CD4-positive, alpha-beta T cell treated with Interleukin-6 for 4 hours (primary cell): ENCODE data around the gene GALNT17.

Source experiments
- DNase-seq: peaks from one replicate; pipeline ENCODE4 v3.0.0-alpha.2; 2020; ENCODE audit warnings: mixed read lengths

The GALNT17 gene

DNA sequence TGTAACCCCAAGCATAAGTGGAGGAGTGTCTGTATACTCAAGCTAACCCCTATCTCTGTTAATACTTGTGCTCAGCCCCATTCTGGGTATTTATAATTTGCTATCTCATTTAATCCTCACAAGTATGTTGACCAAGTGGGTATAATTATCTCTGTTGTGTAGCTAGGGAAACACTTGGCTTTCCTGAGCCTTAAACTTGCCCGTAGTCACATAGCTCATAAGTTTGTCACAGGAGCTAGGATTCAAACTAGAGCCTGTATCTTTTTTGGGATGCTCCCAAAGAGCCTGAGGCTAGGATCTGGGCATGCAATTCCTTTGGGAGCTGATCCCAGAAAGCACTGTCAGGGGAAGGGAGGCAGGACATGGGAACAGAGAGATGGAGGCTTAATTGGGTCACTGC lies 377.4 kb downstream of the GALNT17 start:
- no peak for DNase-seq

DNA sequence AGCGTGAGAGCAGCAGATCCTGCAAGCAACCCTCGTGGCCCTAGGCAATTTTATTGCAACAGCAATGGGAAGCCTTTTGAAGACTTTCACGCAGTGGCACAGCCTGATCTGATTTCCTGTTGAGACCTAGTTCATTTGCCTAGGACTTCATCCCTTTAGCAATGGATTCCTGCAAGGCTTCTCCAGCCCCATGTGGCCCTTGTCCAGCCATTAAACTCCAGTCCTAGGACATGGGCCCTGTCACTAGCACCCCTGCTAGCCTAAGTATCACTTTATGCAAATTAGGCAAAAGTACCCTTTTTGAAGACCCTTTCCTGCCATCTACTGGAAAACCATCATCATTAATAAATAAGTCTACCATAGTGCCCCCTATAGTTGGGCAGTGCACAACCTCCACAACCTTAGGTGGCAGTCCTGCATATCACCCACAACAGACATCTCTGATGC lies 379.4 kb downstream of the GALNT17 start:
- DNase-seq: no peak

DNA sequence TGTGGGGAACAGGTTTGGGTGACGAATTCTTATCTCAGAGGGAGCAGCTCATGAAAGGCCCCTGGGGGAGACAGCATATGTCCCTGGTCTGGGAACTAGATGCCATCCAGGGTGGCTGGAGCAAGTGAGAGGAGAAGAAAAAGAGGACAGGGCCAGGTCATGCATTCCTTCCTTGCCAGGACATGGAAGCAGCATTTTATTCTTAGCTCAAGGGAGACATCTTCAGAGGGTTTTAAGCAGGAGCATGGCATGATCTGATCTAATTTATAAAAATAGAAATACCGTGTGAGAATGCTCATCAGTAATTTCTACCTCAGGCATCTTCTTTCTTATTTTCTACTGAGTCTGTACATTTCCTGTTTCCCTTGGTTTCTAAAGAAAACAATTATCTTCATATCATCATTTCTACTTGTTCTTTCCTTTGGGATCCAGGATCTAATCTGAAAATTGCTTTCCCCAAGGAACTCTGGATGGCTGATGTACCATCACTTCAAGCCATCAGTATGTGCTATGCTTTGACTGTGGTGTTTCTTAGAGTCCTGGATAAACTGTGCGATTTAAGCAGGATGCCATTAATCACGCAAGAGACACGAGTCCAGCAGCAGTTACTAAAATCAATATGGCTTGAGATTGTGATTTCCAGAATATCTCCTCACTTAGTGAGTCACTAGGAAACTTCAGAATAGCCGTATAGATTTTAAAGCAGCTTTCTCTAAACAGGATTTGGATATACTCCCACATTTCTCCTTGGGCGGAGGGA lies 386.2 kb downstream of the GALNT17 start:
- DNase-seq: no peak

DNA sequence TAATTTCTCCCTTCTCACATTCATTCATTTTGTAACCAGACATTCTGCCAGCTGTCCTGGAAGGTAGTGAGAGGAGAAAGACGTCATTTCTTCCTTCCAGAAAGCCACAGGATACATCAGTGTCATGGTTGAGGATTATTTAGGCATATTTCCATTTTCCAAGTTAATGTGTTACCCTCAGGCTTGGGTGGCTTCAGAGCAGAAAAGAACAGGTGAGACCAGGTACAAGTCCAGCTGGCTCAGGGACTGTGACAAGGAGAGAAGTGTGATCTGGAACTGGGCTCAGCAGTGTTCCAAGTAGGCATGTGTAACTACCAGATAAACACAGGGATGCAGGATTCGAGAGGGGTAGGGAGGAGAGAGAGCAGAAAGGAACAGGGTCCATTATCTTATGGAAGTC lies 386.9 kb downstream of the GALNT17 start:
- no peak for DNase-seq

DNA sequence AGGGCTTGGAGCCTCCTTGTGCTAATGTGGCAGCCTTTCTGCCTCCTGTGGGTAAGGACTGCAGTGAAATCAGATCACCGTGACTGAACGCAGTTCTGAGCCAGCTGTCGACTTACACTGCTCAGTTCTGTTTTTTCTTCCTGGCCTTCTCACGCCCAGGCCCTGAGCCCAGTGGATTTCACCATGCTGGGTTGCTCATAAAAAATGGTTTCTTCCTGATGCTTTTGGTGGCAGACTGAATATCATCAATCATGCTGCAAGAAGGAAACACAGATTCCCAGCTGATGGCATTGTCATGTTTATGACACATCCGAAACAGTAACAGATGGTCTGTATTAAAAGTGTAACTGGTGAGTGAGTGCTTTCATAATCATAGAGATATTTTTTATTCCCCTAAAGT lies 389.6 kb downstream of the GALNT17 start:
- DNase-seq: no peak

DNA sequence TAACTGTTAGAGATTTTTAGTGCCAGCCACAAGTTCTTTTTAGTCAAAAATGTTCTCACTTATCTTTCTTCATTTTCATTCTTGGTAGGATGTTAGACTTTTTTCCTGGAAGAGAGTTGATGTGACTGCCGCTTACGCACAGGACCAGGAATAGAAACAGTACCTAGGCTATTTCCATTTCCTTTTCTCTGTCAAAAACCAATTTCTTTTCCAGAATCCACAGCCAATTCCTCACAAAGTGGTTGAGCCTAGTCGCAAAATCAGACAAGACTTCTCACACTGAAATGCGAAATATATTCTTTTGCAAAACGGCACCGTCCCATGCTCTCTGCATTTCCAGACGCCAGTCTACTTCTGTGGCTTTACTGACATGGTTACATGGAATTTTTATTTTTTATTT lies 394.2 kb downstream of the GALNT17 start:
- DNase-seq: no peak

DNA sequence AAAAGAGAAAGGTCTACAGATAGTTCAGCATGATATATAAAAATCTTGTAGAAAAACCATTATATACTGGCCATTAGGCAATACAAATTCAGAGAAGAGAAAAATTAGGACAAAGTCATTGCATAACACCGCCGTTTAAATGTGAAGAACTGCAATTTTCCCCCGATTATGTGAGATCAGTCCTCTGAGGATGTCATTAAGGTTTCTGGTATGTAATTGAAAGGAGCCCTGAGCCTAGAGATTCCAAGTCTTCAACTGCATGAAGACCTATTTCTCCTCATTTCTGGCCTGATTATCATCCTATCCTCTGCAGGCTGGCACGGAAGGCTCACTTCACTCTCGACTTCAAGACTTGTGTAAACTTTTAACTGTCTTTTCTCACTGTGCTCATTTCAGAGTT lies 395.3 kb downstream of the GALNT17 start:
- no peak for DNase-seq

DNA sequence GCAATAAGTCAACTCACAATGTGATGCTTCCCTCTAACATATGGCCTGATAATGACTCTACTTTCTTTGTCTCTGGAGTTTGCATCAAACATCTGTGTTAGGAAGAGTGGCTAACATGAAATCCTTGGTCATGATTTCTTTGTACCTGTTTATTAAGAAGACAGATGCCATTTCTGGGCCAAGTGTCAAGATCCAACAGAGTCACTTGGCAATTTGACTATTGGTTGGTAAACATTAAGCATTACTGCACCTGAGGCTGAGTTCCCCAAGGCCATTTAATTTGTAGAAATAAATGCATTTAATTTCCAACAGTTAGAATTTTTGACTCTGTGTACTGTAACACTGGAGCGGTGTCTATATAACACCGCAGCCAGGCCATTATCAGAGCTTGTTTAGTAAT lies 403.7 kb downstream of the GALNT17 start:
- no peak for DNase-seq

DNA sequence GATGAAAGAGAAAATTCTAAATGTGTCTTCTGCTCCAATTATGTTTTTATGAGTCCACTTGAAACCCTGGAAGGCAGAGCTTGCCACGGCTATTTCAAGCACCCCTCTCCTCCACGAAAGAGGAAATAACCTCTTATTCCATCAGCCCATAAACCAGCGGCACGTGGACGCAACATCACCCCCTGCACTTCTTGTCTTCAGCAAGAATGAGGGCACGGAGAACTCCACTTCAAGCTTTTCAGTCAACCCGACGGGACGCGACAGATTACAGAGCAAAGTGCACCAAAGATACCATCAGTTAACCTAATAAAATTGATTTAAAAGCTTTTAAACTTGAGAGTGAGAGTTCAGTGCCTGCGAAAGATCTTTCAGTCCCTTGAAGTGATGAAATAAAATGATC lies 406.3 kb downstream of the GALNT17 start:
- no peak for DNase-seq

DNA sequence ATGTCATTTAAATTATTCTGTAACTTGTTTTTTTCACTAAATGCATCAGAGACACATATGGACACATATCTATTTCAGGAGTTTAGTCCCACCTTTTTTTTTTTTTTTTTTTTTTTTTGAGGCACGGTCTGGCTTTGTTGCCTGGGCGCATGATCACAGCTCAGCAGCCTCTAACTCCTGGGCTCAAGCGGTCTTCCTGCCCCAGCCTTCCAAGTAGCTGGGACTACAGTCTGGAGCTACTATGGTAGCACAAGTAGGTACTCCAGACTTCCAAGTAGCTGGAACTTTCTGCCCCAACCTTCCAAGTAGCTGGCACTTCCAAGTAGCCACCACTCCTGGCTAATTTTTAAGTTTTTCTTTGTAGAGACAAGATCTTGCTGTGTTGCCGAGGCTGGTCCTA lies 407.7 kb downstream of the GALNT17 start:
- no peak for DNase-seq

DNA sequence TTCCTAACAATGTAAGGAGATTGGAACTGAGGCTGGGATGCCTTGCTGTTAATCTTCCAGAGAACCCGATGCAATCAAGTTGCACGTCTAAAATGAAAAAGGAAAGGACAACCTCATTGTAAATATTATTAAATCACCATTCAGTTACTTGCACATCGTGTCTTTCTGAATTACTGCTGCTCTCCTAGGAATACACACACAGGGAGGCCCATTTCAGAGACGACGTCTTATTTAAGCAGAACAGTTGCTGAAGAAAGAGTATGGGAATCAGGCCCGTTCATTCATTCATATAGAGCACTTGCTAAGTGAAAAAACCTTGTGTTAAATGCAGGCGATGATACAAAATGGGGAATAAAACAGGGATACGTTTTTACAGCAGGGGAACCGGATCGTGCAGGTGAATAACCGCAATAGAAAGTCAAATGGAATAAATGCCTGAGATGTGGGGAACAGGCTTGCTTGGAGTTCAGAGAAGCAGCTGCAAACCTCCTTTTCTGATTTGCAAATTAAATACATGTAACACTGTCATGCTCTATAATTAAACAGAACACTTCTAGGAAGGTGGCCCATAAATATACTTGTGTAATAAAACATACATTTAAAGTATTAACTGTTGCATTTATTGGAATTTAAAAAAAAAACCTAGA lies 409.9 kb downstream of the GALNT17 start:
- DNase-seq: no peak

DNA sequence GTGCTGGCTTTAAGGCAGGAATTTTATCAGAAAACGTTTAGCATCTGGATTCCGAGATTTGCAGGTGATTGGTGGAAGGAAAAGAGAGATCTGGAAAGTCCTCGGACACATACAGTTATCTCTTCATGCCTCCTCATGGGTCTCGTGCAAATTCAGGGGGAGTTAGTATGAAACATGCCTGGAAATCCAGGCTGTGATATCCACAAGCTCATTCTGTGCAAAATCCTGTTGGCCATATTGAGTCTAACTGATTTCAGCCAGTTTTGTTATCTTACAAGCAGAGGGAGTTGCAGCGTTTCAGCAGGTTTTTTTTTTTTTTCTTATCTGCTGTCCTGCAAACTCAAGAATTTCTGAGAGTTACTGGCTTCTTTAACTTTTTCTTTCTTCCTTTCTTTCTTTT lies 411.5 kb downstream of the GALNT17 start:
- DNase-seq: no peak

DNA sequence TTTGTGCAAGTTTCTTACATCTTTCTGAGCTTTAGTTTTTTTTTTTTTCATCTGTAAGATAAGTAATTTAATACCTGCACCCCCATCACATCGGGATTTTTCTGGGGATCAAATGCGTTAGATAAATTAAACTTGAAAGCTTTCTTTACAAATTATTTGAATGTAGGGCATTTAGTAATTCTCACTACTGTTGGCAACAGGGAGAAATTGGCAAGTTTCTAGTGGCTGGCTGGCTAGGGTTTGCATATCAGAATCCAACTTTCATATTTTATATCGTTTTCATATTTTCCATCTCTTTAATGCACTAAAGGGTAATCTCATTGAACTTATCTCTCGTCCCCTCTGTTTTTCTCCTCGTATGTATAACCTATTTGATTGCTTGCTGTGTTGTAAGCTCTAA lies 412.9 kb downstream of the GALNT17 start:
- no peak for DNase-seq

DNA sequence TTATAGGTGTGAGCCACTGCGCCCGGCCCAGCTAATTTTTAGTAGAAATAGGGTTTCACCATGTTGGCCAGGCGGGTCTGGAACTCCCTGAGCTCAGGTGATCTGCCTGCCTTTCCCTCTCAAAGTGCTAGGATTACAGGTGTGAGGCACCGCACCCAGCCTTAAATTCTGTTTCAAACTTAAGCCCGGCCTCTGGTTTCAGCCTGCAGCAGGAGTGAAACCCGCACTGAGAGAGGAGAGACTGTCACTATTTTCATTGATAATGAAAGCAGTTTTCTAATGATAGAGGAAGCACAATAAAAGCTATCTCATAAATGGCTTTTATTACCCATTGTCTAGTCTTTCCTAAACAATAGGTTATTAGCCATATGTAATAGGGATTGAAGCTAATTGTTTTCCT lies 415.5 kb downstream of the GALNT17 start:
- DNase-seq: no peak

DNA sequence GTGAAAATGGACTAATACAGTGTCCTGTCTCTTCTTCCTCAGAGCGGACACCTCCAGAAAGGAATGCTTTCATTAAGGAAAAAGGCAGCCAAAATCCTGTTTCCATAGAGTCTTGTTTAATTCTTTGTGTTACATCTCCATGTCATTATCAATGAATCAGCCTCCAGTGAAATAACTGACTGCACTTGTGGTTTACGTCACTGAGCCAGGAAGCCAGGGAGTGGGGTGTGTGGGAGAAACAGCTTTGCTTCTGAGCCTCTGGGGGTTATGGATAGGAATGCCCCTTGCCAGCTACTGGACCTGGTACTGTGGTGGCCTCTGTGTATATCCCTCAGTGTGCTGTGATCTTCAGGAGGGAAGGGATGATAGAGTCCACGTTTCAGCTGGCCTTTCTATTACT lies 416.8 kb downstream of the GALNT17 start:
- DNase-seq: no peak

DNA sequence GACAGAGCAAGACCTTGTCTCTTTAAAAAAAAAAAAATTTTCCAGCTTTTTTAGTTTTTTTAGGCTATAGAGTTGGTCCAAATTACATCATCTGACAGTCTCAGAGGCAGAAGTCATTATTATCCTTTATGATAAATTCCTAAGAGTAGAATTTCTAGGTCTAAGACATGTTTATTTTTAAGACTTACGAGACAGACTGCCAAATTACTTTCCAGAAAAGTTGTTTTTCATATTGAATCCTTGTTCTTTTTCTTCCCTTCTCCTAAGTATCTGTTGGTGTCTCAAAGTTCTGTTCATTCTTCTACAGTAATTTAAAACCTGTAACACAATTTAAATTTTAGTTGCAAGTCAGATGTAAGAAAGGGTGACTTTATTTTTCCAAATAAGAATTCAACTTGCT lies 421.4 kb downstream of the GALNT17 start:
- no peak for DNase-seq

DNA sequence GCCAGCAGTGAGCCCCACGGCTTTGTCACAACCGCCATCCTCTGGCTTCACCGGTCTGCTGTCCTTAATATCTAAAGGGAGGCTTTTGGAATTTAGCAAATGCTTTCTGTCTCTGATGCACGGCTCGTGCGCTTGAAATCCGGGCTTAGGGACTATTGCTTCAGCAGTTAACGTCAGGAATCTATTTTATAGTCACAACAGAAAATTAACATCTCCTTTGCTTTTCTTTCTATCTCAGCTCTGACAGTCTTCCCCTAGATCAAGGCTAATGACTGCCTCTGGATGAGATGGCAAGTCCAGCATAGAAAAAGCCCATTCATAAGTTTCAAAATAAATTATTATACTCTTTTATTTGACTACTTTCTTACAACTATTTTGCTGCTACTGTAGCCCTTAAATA lies 423.8 kb downstream of the GALNT17 start:
- DNase-seq: no peak

DNA sequence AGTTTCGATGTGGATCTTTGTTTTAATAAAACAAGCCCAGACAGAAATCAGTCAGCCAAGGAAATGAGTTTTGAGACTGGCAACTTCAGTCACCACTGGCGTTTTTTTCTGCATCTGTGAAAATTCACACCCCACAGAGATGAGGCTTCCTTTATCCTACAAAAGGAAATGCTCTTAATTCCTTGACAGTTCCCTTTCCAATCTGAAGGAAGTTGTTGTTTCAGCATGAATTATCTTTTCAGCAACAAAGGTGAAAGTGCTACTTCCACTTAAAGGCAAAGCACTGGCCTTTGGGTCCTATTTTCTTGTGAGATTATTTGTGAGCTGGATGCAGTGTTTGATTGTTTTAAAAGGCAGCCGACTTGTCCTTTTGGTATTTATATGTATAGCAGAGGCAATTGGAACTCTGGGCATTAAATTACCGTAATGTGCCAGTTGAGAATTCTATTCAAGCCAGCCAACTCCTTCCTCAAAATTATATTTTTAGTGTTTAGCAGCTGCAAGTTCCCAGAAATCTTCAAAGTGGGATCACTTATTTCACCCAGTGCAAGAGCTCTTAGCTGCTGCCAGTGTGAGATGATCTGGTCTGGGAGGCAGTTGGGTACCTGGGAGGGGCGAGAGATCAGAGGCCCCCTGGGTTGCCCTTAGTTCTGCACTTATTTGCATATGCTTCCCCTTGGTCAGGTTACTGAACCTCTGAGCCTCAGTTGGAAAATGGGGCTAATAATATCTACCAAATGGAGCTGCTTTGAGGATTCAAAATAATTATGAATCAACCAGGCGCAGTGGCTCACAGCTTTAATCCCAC lies 427.1 kb downstream of the GALNT17 start:
- DNase-seq: no peak

DNA sequence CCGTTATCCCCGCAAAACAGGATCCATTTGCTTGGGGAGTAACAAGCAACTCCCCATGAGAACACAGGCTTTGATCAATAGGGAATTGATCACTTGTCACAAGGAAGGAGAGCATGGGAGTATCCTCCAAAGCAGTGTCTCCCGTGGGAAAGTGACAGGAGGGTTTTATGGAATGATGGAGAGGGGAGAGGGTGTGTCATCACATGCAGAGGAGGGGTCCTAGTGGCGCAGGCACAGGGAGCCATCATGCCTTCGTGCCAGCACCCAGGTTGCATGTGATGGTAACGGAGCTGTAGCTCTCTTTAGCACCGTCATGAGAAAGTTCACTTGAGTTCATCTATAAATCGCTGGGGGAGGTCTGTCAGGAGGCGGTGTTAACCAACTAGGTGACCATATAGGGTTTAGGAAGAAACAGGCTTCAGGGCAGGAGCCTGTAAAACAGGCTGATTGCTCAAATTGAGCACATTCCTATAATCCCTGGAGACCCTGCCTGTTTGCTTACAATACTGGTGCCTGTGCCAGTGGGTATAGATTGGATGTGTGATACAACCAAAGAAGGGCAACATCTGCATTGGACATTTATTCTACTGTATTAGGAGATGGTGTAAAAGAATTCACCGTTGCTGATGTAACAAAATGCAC lies 428.5 kb downstream of the GALNT17 start:
- DNase-seq: no peak

DNA sequence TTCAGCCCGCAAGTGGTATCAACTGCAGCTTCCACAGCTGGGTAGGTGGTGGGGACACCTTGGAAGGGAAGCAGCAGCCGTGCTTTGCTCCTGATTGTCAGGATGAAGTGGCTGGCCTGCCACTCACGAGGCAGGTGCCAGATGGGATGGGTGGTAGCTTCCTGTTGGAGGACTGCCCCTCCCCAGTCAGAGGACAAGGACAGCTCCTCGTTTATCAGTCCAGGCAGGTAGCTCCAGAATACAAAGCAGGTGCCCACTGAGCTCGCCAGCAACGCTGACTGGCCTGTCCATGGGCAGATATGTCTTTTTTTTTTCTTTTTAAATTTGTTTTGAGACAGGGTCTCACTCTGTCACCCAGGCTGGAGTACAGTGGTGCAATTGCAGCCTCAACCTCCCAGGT lies 431.3 kb downstream of the GALNT17 start:
- DNase-seq: no peak

DNA sequence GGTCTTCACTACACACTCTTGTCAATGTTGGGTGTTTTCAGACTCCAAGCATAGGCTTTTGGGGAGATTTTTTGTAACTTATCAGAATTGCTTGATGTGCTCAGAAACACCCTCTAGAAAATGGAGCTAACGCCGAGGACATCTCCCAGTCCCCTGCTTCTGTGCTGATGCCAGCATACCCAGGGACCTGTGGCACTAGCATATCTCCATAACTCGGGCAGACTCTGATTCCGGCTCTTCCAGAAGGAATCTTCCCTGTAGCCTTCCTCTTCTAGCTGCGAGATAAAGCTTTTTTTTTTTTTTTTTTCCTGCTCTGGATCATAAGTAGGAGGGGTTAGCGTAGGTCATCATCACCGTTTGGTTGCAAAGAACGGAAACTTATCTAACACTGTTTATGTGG lies 434.4 kb downstream of the GALNT17 start:
- DNase-seq: no peak

DNA sequence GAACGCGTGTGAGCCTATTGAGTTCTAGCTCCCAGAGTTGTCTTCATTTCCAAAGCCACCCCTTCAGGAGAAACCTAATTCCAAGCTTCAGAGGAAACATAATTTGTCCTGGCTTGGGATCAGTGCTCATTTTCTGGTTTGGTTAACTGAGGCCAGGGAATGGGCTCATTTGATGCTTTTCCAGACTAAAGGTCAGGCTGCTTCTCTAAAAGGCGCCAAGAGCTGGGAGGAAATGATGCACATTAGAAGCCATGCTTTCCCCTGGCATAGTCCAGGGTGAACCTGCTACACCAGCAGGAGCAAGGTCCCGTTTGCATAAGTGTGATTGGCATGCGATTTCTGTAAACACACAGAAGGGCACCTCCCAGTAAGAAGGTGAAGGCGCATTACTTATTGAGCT lies 435.0 kb downstream of the GALNT17 start:
- no peak for DNase-seq

DNA sequence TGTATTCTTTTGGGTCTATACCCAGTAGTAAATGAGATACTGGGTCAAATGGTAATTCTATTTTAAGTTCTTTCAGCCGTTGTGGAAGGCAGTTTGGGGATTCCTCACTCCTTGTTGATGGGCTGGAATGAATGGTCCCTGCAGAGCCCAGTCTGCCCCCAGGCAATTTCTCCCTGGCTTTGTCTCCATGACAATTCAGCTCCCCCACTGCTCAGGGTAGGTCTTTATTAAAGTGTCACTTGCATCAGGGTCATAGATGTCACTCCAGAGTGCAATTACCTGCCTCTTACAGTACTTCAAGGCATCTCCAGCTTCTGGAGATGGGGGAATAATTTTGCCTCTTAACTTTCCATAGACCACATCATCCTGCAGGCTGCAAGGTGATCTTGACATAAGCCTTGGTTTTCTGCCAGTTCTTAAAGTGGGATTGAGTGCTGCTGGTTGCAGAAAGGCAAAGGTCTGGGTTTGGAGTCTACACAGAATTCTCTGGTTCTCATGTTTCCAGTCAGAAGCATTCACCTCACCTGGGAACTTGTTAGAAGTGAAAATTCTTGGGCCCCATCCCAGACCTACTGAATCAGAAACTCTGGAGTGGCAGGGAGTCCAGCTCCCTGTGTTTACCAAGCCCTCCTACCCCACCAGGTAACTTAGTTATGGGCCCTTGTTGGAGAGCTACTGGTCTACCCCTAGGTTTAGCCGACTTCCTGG lies 442.4 kb downstream of the GALNT17 start:
- no peak for DNase-seq
